ENCODE measurements around the gene CDH4.

GRCh38 chr20:61803416-61803914 lies 551.4 kb downstream of the CDH4 start:
- TF ChIP-seq POLR2A (IDR thresholded peaks at IDR 0.05) = no peak
- TF ChIP-seq CTCF (IDR thresholded peaks at IDR 0.05 in 8 of 11, conservative IDR thresholded peaks at IDR 0.05 in 3 of 11) = no peak
